IPS-15b (cell line): ENCODE data around the gene IL13.

Experiments used
- H3K27me3 ChIP-seq: one replicate; pipeline ENCODE4 v1.6.1; 2013; ENCODE audit warnings: low read length; ENCODE audit not compliant: control insufficient read depth, insufficient read depth
- H3K36me3 ChIP-seq: one replicate; pipeline ENCODE4 v1.6.1; 2013; ENCODE audit warnings: low read length; ENCODE audit not compliant: control insufficient read depth, insufficient read depth
- H3K4me1 ChIP-seq: one replicate; pipeline ENCODE4 v1.6.1; 2013; ENCODE audit warnings: mild to moderate bottlenecking, low read length; ENCODE audit not compliant: control insufficient read depth, insufficient read depth
- H3K4me3 ChIP-seq: one replicate; pipeline ENCODE4 v1.5.1; 2013; ENCODE audit warnings: low read depth, low read length
- H3K9ac ChIP-seq: one replicate; pipeline ENCODE4 v1.6.1; 2013; ENCODE audit warnings: low read depth, mild to moderate bottlenecking, low read length
- H3K9me3 ChIP-seq: one replicate; pipeline ENCODE4 v1.6.1; 2013; ENCODE audit warnings: mild to moderate bottlenecking, low read length; ENCODE audit not compliant: control insufficient read depth, insufficient read depth

IL13 gene

GRCh38 chr5:132640613-132641012, 17.4 kb upstream of the IL13 start:
- peaks cover 21% of the 10 kb centered on the region for H3K36me3 ChIP-seq
- no peak overlapping the region for H3K9ac ChIP-seq
- no peaks in the 10 kb centered on the region for H3K9me3 ChIP-seq
- no peaks in the 10 kb centered on the region for H3K4me1 ChIP-seq
- no peak overlapping the region for H3K4me3 ChIP-seq
- H3K27me3 ChIP-seq: no peaks in the 10 kb centered on the region

DNA sequence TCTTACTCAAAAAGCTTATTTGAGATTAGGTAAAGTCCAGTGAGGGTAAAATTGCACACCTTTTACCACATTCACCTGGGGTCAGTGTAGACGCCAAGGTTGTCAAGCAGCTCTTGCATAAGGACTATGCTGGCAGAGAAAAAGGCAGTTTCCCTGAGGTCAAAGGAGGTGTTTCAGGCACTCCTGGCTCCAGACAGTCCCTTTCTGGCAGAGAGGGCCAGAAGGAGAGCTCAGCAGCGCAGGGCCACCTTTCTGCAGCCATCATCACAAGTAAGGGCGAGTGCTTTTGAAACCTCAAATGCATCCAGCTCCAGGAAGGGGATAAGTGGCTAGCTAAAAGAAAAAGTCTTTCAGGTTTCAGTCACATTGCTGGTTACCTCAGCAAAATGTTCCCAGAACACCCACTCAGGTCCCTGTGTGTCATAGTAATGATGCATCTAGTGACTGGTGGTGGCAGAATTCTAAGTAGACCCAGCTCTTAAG, 16.7 kb upstream of the IL13 start:
- Histone ChIP-seq H3K9me3 (no peaks in the 10 kb centered on the region), H3K36me3 (peaks cover 21% of the 10 kb centered on the region), H3K4me3 (no peak overlapping the region)

DNA sequence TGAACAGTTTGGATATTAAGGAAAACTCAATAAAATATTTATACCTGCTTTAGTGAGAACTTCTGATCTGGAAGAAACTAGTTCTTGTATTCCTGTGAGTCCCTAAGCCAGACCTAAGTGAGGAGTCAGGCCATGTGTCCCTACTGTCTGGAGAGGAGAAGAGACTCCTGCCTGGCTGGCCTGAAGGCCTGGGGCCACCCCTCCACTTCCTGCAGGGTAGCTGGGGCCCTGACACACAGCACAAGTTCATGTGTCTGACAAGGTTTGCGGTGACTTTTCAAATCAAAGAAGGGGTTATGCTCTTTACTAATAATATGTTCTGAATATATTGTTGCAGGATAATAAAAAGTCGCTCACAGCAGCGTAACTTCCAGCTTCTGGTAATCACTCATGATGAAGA, 16.1 kb upstream of the IL13 start:
- H3K27me3 ChIP-seq: no peaks in the 10 kb centered on the region
- no peaks in the 10 kb centered on the region for H3K4me1 ChIP-seq
- no peaks in the 10 kb centered on the region for H3K9me3 ChIP-seq
- H3K4me3 ChIP-seq: no peak overlapping the region
- peaks cover 21% of the 10 kb centered on the region for H3K36me3 ChIP-seq
- no peak overlapping the region for H3K9ac ChIP-seq

More for the DNA sequence above, 16.7 kb upstream of the IL13 start:
- H3K9ac ChIP-seq: no peak overlapping the region
- H3K27me3 ChIP-seq: no peaks in the 10 kb centered on the region
- H3K4me1 ChIP-seq: no peaks in the 10 kb centered on the region

- Histone ChIP-seq H3K36me3 (peaks cover 10% of the 10 kb centered on the region), H3K9me3 (no peaks in the 10 kb centered on the region), H3K4me1 (no peaks in the 10 kb centered on the region), H3K27me3 (no peaks in the 10 kb centered on the region), H3K4me3 (no peak overlapping the region), H3K9ac (no peak overlapping the region)
Observed at GRCh38 chr5:132644177-132644576, 13.8 kb upstream of the IL13 start.

DNA sequence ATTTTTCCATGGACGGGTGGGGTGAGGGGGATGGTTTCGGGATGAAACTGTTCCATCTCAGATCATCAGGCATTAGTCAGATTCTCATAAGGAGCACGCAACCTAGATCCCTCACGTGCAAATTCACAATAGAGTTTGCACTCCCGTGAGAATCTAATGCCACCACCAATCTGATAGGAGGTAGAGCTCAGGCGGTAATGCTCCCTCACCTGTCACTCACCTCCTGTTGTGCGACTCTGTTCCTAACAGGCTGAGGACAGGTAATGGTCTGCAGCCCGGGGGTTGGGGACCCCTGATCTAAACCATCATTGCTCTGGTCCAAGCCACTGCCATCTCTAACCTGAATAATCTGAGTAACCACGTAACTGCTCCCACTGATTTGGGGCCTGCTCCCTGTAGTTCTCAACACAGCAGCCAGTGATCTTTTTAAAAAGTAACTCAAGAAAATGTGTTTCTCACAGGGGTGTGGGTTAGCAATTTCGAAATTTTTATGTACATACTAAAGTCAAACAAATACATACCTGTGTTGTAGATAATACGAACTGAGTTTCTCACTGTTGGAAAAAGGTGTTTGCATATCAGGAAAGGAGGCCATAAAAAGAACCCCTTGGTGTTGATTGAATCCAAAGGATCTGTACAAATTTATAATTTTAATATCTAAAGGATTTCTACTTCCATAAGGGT, 11.2 kb upstream of the IL13 start:
- no peak overlapping the region for H3K4me3 ChIP-seq
- no peaks in the 10 kb centered on the region for H3K4me1 ChIP-seq
- no peaks in the 10 kb centered on the region for H3K27me3 ChIP-seq
- no peak overlapping the region for H3K9ac ChIP-seq
- H3K36me3 ChIP-seq: peaks cover 5% of the 10 kb centered on the region
- no peaks in the 10 kb centered on the region for H3K9me3 ChIP-seq

- no peak overlapping the region for H3K4me3 ChIP-seq
- no peaks in the 10 kb centered on the region for H3K27me3 ChIP-seq
- H3K9ac ChIP-seq: no peak overlapping the region
- no peaks in the 10 kb centered on the region for H3K4me1 ChIP-seq
- H3K36me3 ChIP-seq: peaks cover 5% of the 10 kb centered on the region
- no peaks in the 10 kb centered on the region for H3K9me3 ChIP-seq
Observed at GRCh38 chr5:132647473-132647872, 10.5 kb upstream of the IL13 start.

- no peaks in the 10 kb centered on the region for H3K36me3 ChIP-seq
- H3K9me3 ChIP-seq: no peaks in the 10 kb centered on the region
- H3K27me3 ChIP-seq: peaks cover 3% of the 10 kb centered on the region
- H3K4me3 ChIP-seq: no peak overlapping the region
- H3K4me1 ChIP-seq: no peaks in the 10 kb centered on the region
- H3K9ac ChIP-seq: no peak overlapping the region
Observed at GRCh38 chr5:132648355-132648754, 9.6 kb upstream of the IL13 start.

DNA sequence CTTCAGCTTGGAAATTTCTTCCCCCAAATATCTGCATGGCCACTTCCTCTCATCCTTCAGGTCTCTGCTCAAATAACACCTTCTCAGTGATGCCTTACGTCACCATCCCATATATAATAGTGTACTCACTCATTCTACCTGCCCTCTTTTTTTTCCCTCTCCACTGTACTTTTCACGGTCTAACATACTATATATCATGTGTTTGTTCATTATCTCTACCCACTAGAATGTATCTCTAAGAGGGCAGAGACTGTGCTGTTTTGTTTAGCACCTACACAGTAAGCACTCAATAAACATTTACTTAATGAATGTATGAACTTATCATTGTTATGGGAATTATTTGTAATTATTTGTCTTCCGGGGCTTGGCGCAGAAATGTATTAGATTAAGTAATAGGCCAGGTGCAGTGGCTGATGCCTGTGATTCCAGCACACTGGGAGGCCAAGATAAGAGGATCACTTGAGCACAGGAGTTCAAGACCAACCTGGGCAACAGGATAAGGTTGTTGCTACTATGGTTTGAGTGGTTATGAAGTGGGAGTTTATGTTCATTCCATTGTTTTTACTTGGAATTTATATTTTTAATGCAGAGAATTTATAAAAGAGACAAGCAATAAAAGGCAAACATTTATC, 6.0 kb upstream of the IL13 start:
- Histone ChIP-seq H3K36me3 (no peaks in the 10 kb centered on the region), H3K4me3 (no peak overlapping the region), H3K9me3 (no peaks in the 10 kb centered on the region), H3K4me1 (no peaks in the 10 kb centered on the region), H3K9ac (no peak overlapping the region), H3K27me3 (peaks cover 27% of the 10 kb centered on the region)

GRCh38 chr5:132653716-132654115, 4.3 kb upstream of the IL13 start:
- Histone ChIP-seq H3K4me3 (no peak overlapping the region), H3K27me3 (peaks cover 36% of the 10 kb centered on the region), H3K36me3 (no peaks in the 10 kb centered on the region), H3K9me3 (no peaks in the 10 kb centered on the region), H3K9ac (no peak overlapping the region), H3K4me1 (no peaks in the 10 kb centered on the region)

DNA sequence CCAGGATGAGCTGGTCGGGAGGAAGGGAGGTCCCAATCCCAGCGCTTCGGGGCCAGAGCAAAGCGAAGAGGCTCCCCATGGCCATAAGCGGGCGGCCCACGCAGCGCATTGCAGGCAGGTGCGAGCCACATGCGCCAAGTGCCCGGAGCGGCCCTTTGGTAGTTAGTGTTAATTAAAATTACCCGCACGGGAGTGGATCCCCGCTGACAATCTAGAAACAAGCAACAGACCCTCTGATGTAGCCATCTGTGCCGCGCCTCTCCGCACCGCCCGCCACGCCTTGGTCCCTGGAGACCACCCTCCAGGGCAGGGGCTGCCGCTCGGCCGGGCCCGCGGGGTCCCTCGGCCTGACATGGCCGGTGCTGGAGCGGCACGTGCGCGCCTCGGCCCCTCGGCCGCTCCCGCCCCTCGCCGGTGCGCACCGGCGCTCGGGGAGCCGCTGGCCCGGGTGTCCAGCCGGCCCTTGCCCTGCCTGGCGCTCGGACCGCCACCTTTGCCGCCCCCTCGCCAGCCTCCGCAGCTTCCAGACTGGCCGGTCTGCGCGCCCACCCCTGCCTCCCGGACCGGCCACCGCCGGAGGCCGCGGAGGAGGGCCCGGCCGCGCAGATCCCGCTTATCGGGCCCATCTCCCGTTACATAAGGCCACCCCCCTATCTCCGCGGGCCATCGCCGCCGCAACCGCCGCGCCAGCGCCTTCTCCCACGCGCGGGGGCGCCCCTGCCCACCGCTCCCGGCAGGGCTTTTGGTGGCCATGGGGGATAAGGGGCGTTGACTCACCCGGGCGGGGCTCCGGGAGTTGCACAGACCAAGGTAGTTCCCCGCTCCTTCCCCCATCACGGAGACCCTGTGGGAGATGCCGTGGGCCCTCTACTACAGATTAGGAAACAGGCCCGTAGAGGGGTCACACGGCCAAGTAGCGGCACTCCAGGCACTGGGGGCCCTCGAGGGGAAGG, 1.9 kb upstream of the IL13 start:
- Histone ChIP-seq H3K9ac (no peak overlapping the region), H3K27me3 (peaks cover 36% of the 10 kb centered on the region), H3K36me3 (no peaks in the 10 kb centered on the region), H3K9me3 (no peaks in the 10 kb centered on the region), H3K4me1 (no peaks in the 10 kb centered on the region), H3K4me3 (peak overlapping the region; percentile 41)

GRCh38 chr5:132656774-132657355, 1.1 kb upstream of the IL13 start:
- no peaks in the 10 kb centered on the region for H3K36me3 ChIP-seq
- H3K27me3 ChIP-seq: peaks cover 36% of the 10 kb centered on the region
- H3K4me3 ChIP-seq: peak overlapping the region; percentile 26
- H3K9ac ChIP-seq: no peak overlapping the region
- no peaks in the 10 kb centered on the region for H3K9me3 ChIP-seq
- H3K4me1 ChIP-seq: no peaks in the 10 kb centered on the region
